ENCODE data around the gene RPL27. TPM values are rescaled to one million over a fixed set of nuclear protein-coding genes. Genes with fewer than 3 reads are reported as not detected.
"Not testable (repeated sequence)": the region's sequence is repeated elsewhere in the genome, so short reads cannot be mapped to it uniquely, and the experiment has no call there.

The RPL27 gene
- total RNA-seq, 1 donor from 2014 or later, result 743 TPM

DNA sequence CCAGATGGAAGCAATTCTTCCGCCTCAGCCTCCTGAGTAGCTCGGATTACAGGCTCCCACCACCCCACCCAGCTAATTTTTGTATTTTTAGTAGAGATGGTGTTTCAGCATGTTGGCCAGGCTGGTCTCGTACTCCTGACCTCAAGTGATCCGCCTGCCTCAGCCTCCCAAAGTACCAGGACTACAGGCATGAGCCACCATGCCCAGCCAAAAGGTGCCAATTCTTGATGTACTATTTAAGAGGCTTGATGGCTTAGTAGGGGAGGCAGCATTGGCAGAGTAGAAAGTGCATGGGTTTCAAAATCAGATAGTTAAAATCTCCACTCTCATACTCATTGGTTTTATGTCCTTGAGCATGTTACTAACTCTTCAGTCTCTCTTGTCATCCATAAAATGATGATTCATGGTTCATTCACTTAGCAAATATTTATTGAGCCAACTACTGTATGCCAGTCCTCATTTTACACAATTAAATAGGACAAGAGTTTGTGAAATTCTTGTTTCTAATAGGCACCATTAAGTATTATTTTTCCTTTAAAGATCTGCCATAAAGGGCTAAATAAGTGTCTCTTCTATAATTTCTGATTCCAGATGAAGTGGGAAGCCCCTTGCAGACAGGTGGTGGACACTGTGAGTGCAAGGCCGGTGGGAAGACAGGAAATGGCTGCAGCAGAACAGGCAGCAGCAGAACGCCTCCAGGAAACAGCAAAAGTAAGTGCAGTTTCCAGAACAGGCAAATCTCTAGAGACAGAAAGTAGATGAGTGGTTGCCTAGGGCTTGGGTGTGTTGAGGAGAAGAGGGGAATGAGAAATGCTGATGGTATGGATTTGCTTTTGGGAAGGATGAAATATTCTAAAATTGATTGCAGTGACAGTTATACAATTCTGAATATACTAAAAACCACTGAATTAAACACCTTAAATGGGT lies 8.2 kb upstream of the RPL27 start:
- DNase-seq (ENCODE audit: low spot score) (no peak), ATAC-seq (no peak)
- intact Hi-C loops (cut with DNase I), result no loop called here

DNA sequence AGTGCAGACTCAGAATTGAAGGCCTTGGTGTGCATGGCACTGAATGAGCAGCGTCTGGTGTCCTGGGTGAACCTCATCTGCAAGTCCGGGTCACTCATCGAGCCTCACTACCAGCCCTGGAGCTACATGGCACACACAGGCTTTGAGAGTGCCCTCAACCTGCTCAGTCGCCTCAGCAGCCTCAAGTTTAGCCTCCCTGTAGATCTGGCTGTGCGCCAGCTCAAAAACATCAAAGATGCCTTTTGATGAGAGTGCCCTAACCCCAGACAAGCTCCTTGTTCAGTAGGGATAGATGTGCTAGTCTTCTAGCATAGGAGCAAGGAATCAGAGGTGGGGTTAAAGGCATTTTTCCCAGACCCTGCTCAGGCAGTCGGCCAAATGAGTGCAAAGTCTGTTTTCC lies 6.7 kb upstream of the RPL27 start:
- ATAC-seq, result no peak

DNA sequence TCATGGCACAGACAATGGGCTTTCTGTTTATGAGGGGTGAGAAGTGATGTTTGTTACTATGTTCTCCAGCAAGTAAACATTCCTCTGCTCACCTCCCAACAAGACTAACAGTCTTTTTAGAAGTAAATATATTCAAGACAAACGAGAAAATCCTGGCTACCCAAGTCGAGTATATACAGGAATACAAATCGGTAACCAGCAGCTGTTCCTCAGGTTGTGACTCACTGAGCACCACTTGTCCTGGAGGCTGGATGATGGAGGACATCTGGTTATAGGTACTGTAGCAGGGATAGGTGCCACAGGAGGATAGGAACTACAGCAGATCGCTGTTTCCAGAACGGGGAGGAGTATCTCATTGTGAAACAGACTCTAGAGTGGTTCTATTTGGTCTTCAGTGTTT lies 5.3 kb upstream of the RPL27 start:
- no peak for DNase-seq (ENCODE audit: low spot score)
- no peak for ATAC-seq
- intact Hi-C loops (cut with DNase I), result no loop called here

More for the DNA sequence above, 6.7 kb upstream of the RPL27 start:
- intact Hi-C loops (cut with DNase I), result no loop called here
- no peak for DNase-seq (ENCODE audit: low spot score)

DNA sequence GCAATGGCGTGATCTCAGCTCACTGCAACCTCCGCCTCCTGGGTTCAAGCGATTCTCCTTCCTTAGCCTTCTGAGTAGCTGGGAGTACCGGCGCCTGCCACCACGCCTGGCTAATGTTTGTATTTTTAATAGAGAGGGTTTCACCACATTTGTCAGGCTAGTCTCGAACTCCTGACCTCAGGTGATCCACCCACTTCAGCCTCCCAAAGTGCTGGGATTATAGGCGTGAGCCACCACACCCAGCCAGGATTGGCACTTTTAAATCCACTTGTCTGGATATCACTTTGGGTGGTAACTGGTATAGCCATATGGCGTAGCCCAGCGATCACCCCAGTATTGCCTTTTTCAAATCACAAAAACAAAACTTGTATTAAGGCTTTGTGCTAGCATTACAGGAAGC lies 4.3 kb upstream of the RPL27 start:
- ATAC-seq; intact Hi-C loops (cut with DNase I); DNase-seq (ENCODE audit: low spot score): not testable (repeated sequence)

DNA sequence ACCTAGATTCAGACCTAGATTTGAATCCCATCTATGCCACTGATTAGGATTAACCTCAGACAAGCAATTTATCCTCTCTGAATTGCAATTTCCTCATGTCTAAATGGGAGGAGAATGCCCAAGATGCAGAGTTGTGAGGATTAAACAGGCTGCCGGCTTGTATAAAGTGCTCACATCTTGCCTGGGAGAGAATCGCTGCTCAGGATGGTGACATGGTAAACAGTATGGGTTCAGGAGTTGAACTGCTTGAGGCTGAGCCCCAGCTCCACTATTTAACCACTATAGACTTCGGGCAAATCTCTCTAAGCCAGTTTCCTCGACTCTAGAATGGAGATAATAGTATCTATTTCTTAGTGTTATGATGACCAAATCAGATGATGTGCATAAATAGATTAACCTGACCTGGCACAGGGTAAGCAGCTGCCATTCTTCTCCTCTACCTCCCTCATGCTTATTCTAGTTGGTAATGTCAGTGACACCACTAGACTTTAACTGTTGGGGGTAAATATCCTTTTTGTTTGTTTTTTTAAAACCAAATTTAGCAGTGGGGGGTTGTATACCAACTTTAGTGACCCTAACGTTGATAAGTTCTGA lies 732 bp upstream of the RPL27 start:
- no peak for DNase-seq (ENCODE audit: low spot score)
- intact Hi-C loops (cut with DNase I), result no loop called here
- peak; percentile 4 for ATAC-seq

DNA sequence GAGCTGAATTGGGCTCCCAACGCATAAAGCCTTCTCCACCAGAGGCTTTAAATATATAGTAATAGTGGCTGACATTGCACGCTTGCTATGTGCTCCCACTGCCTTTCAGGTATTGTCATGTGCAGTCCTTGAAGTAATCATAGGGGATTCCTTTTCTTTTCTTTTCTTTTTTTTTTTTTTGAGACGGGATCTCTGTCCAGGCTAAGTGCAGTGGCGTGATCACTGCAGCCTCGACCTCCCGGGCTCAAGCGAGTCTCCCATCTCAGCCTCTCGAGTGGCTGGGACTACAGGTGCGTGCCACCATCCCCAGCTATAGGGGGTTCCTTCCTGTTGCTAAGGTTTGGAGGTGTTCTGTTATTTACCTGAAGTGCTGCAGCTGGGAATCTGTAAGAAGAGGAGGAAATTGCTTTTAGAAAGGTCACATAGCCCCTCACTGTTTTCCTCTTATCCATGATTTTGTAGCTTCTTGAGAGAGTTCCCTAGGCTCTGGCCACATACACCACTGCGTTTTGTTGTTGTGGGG lies 845 bp downstream of the RPL27 start:
- intact Hi-C loops (cut with DNase I), result no loop called here
- no peak for DNase-seq (ENCODE audit: low spot score)
- ATAC-seq, result no peak

DNA sequence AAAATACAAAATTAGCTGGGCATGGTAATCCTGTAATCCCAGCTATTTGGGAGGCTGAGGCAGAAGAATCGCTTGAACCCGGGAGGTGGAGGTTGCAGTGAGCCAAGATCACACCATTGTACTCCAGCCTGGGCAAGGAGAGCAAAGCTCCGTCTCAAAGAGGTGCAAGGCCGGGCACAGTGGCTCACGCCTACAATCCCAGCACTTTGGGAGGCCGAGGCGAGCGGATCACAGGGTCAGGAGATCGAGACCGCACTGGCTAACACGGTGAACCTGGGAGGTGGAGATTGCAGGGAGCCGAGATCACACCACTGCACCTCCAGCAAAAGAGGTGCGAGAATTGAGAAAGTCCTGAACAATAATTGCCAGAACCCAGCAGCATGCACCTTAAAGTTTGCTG lies 2.7 kb downstream of the RPL27 start:
- intact Hi-C loops (cut with DNase I); DNase-seq (ENCODE audit: low spot score); ATAC-seq: not testable (repeated sequence)

DNA sequence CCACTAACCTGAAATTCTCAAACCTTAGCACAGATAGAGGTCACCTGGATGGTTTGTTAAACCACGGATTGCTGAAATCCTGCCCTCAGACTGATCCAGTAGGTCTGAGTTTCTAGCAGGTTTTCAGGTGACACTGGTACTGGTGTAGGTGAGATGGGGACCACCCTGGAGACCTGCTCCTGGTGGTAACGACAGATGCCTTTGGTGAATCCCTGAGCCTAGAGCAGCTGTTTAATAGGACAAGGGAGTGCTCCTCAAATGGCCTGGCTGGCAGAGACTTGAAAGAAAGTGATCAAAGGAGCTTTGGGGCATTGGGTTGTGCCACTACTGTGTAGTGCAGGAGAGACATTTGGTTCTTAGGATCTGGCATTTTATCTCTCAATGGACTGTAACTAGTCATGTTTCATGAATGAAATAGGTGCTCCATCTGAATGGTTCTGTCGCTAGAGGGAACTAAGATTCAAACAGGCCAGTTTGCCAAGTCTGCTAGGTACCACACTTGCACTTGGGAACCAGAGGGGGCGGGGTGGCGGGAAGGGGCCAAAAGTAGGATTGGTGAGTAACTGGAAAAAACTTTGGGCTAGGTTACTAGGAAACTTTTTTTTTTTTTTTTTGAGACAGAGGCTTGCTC lies 5.4 kb downstream of the RPL27 start:
- no peak for ATAC-seq
- intact Hi-C loops (cut with DNase I), result no loop called here
- DNase-seq (ENCODE audit: low spot score), result no peak

DNA sequence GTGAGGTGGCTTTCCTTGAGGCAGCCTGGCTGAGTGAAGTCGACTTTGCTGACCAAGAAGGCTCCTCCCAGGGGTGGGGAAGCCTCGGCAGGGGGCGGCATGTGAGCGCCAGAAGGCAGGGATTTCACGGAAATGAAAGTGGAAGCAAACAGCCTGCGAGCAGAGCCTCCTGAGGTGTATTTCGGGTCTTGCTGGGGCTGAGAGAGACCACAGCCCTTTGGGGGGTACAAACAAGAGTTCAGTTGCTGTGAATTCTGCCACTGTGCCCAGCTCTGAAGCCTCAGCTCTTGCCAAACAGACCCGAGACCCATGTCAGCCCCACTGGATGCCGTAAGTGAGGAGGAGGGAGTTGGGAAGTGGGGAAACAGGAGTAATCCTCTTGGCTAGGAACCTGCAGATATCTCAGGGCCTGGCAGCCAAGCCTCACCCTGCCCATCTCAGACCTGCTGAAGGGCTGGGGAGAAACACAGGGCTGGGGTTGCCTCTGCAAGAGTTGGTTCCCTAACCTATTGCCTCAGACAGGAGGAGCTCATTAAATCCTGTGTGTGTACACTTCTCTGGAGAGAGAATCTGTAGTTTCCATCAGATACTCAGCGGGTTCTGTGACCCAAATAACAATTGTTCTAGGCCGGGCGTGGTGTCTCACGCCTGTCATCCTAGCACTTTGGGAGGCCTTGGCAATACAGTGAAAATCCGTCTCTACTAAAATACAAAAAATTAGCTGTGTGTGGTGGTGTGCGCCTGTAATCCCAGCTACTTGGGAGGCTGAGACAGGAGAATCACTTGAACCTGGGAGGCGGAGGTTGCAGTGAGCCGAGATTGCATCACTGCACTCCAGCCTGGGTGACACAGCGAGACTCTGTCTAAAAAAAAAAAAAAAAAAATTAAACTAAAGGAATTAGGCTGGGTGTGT lies 8.7 kb downstream of the RPL27 start, which contains the start of gene IFI35:
Gene IFI35, plus strand, starts transcription at position 146 of the 913 bp plus-strand sequence. Its CDS starts 164 bp downstream, at position 310.
- ATAC-seq, result peak; percentile 94
- intact Hi-C loops (cut with DNase I), result no loop called here
- peak; percentile 92 for DNase-seq (ENCODE audit: low spot score)

DNA sequence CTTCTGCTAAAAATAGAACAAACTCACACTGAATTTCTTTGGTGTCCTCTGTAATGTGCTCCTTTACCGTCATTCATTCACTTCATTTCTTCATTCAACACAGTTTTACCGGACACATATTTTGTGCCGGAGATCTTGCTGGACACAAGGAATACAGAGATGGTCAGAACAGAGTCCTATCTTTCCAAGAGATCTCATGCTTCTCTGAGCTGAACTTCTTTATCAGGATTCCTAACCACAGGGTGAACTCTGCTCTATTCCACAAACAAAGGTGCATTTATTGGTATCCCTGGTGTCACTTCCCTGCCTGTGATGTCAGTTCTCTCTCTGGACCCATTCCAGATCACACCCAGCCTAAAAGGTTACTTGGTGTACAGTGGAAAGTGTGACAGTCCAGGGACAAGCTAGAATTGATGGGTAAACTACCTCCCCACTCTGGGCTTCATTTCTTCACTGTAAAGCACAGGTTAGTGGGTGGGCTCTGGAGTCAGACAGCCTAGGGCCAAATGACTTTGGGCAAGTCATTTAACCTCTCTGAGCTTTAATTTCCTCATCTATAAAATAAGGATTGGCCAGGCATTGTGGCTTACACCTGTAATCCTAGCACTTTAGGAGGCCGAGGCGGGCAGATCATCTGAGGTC lies 12.6 kb downstream of the RPL27 start:
- intact Hi-C loops (cut with DNase I), result no loop called here
- ATAC-seq, result no peak

DNA sequence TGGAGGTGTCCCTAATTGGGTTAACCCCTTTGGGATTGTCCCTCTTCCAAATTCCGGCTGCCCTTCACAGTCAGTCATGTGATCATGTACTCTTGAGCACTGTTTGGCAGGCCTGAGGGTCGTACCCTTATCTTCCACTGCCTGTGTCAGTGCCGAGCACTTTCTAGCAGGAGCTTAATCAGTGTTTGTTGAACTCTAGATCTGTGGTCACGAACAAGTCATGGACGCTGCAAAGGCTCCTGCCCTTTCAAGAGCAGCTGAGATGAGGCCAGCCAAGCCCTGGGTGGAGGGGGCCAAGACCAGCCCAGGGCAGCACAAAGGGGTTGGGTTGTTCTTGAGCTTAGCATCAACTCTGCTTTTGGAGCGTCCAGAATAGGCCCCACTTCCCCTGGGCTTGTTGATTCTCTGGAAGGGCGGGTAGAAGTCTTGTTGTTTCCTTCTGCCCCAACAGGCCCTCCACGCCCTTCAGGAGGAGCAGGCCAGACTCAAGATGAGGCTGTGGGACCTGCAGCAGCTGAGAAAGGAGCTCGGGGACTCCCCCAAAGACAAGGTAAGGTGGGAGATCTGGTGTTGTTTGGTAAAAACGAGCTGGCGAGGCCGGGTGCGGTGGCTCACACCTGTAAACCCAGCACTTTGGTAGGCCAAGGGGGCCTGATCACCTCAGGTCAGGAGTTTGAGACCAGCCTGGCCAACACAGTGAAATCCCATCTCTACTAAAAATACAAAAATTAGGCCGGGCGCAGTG lies 13.7 kb downstream of the RPL27 start:
- DNase-seq (ENCODE audit: low spot score) (no peak), ATAC-seq (peak; percentile 26)
- intact Hi-C loops (cut with DNase I), result no loop called here

More for the DNA sequence above, 12.6 kb downstream of the RPL27 start:
- no peak for DNase-seq (ENCODE audit: low spot score)

DNA sequence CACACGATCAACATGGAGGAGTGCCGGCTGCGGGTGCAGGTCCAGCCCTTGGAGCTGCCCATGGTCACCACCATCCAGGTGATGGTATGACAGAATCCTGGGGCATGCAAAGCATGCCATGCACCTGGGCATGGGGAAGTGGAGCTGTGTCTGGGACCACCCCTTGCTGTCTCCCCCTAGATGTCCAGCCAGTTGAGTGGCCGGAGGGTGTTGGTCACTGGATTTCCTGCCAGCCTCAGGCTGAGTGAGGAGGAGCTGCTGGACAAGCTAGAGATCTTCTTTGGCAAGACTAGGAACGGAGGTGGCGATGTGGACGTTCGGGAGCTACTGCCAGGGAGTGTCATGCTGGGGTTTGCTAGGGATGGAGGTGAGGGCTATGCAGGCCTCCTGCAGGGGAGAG lies 15.1 kb downstream of the RPL27 start:
- DNase-seq (ENCODE audit: low spot score) (no peak), ATAC-seq (no peak)
- intact Hi-C loops (cut with DNase I), result no loop called here

DNA sequence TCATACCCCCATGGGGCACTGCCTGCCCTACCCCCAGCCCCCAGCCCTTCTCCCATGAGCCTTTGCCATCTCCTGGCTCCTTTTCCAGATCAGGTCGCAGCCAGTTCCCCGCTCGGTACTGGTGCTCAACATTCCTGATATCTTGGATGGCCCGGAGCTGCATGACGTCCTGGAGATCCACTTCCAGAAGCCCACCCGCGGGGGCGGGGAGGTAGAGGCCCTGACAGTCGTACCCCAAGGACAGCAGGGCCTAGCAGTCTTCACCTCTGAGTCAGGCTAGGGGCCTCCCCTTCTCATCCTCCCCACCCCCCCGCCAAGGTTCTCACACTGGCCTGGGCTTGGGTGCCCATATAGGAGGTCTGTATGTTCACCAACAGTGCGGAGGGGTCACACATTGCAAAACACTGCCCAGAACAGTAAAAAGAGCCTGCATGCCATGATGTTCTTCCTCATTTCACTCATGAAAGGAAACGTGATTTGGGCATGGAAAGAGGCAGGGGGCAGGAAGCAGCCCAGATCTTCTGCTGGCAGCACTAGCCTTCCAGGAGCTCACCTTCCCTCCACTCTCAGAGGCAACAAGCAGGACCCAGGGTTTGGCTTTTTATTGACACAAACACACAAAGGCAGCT lies 15.9 kb downstream of the RPL27 start:
- ATAC-seq, result peak; percentile 1
- intact Hi-C loops (cut with DNase I), result no loop called here

DNA sequence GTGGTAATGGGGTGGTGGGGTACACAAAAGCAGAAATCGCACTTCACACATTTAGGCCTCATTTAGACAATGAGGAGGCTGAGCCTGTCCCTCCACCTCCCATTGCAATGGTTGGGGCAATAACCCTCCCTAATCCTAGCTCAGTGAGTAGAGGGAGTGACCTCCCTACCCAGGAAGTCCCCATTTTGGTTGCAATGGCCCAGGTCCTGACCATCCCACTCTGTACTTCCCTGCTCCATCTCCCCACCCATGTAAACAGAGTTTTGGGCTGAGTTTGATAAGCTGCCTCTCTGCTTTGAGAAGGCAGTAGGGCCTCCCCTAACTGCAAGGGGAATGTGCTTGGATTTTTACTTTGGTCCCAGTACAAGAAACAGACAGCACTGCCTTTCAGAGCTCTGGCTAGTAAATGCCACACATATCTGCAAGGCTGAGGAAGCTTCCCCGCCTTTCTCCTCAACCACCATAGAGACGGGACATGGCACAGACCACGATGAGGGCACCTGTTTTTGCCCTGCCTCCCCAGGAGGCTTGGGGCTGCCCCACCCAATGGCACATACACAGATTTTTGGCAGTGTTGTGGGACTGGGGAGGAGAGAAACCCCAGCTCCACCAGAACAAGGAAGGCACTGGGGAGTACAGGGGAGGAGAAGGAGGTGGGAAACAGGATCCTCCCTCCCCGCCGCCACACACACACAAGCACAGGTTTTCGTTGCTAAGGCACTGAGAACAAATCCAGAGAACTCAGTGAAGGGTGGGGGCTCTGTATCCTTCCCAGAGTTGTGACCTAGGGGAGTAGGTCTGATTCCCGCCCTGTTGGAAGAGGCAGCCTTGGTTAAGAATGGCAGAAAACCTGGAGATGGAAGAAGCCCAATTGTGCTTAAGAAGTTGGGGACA lies 16.7 kb downstream of the RPL27 start:
- intact Hi-C loops (cut with DNase I), result no loop called here
- ATAC-seq (peak; percentile 33), DNase-seq (ENCODE audit: low spot score) (no peak)

More for the DNA sequence above, 15.9 kb downstream of the RPL27 start:
- no peak for DNase-seq (ENCODE audit: low spot score)

DNA sequence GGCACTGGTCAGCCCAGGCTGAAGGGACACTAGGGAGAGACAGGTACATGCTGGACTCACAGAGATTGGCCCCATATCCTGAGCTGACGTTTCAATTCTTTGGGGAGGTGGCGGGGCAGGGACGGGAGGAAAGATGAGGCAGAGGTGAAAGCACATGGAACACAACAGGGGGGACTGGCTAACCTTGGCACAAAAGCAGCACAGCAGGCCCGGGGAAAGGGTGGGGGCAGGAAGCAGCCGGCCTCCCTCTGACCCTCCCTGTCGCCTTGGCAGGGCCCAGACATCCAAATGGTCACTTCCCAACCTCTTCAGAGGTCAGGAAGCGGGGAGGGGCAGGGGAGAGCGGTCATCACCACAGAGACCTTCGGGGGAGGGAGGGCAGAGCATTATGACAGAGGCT lies 17.4 kb downstream of the RPL27 start:
- ATAC-seq, result peak; percentile 46
- DNase-seq (ENCODE audit: low spot score), result no peak

DNA sequence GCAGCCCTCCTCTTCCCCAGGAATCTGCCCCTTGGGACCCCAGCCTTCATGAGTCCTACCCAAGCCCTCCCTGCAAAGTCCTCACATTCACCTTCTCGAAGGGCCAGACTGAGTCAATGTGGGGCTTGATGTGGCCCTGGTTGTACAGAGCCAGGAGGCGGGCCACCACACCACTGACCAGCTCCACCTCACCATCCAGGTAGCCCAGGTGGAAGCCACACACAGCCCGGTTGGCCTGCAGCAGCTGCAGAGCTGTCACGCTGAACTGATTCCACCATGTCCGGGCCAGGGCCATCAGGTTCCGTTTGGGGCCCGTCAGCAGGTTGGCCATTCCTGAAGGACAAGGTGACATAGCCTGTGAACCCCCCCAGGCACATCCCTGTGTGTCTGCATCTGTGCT lies 18.0 kb downstream of the RPL27 start:
- intact Hi-C loops (cut with DNase I), result no loop called here
- ATAC-seq (no peak), DNase-seq (ENCODE audit: low spot score) (no peak)

More for the DNA sequence above, 17.4 kb downstream of the RPL27 start:
- intact Hi-C loops (cut with DNase I), result no loop called here

All from sciatic nerve (tissue), 2 donors.